Measurements from ENCODE around the gene ATP6AP2. TPM values are rescaled to one million over a fixed set of nuclear protein-coding genes. Genes with fewer than 3 reads are reported as not detected.

Gene ATP6AP2
- total RNA-seq = 130 TPM
- long read RNA-seq, transcript ATP6AP2-217 (9 exons, 2,337 nt) = major isoform, 323 of 350 reads
- long read RNA-seq, transcript ATP6AP2-202 (7 exons, 1,093 nt) = minor isoform, 7 of 350 reads
- long read RNA-seq, partial matches to known transcripts = 14 of 350 reads
- long read RNA-seq, other reads (novel, unspliced or antisense) = 1 of 350 reads

GRCh38 chrX:40580537-40581335, at the start of gene ATP6AP2:
Gene ATP6AP2, plus strand, starts transcription at chrX:40580970. Its CDS starts 96 bp downstream, at chrX:40581066.
- Histone ChIP-seq H3K36me3 (no peaks in the 10 kb centered on the region), H3K27me3 (ENCODE audit: low read depth) (no peaks in the 10 kb centered on the region), H3K4me3 (peak within 1 kb of the TSS; percentile 69), H3K27ac (peak within 1 kb of the TSS; percentile 92), H3K9me3 (no peaks in the 10 kb centered on the region), H3K4me1 (peaks cover 11% of the 10 kb centered on the region)
- peak; percentile 94 for DNase-seq
- TF ChIP-seq, protein P1, sequence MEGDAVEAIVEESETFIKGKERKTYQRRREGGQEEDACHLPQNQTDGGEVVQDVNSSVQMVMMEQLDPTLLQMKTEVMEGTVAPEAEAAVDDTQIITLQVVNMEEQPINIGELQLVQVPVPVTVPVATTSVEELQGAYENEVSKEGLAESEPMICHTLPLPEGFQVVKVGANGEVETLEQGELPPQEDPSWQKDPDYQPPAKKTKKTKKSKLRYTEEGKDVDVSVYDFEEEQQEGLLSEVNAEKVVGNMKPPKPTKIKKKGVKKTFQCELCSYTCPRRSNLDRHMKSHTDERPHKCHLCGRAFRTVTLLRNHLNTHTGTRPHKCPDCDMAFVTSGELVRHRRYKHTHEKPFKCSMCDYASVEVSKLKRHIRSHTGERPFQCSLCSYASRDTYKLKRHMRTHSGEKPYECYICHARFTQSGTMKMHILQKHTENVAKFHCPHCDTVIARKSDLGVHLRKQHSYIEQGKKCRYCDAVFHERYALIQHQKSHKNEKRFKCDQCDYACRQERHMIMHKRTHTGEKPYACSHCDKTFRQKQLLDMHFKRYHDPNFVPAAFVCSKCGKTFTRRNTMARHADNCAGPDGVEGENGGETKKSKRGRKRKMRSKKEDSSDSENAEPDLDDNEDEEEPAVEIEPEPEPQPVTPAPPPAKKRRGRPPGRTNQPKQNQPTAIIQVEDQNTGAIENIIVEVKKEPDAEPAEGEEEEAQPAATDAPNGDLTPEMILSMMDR (IDR thresholded peaks at IDR 0.05) = no peak
- intact Hi-C loops (cut with DNase I) = no loop called here
- peak; percentile 98 to 99 for ATAC-seq

DNA sequence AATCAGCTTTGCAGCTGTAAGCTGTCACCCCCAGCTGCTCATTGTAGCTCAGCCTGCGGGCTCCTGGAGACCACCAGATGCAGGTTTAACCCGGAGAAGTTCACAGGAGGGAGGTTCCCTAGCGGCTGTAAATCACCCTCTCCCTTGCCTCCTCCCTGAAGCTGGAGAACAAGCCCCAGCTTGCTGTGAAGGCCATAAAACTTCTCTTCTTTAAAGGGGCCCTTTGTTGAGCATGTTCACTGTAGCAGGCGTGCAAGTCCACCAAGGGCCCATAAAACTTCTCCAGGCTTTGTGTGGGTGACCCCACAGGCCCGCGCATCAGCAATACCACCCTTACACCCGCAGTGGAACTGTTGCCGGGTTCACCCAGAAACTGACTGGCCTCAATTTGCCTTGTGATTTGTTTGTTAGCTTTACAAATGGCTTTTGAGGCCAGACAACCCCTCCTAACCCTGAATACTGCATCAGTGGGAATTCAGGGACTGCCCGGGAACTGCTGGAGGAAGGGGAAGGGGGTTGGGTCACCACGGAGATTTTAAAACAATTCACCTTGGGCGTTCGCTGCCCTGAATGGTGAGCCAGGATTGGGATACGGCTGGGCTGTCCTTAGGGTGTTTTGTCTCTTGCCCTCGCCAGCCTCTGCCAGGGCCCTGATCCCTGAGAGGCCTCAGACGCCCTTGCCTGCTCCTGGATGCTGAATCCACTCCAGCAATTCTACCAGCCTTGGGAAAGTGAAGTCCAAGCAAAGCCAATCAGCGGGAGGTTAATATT, 49.5 kb upstream of the ATP6AP2 start:
- H3K4me3 ChIP-seq = no peak overlapping the region
- H3K9me3 ChIP-seq = no peaks in the 10 kb centered on the region
- no peaks in the 10 kb centered on the region for H3K4me1 ChIP-seq
- H3K36me3 ChIP-seq = no peaks in the 10 kb centered on the region
- intact Hi-C loops (cut with DNase I) = no loop called here
- DNase-seq (no peak), ATAC-seq (no peak)
- H3K27me3 ChIP-seq (ENCODE audit: low read depth) = no peaks in the 10 kb centered on the region
- TF ChIP-seq, protein P1 (IDR thresholded peaks at IDR 0.05) = no peak
- no peak overlapping the region for H3K27ac ChIP-seq

DNA sequence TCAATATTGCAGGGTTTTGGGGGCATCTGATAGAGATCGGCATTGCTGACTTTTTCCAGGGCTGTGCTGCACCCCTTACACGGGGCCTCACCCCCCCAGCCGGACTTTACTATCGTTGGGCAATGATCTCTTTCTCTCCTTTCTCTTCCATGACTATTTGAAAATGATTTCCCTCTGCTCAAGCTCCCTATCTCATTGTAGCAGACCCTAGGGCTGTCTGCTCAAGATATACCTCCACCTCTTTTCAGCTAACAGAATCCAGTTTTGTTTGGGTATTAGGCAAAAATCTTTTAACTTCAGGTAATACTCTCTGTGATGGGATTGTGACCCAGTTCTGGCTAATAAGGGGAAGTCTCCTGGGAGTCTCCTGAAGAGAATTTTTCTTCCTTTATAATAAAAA, 43.5 kb upstream of the ATP6AP2 start:
- Histone ChIP-seq H3K27me3 (ENCODE audit: low read depth) (no peaks in the 10 kb centered on the region), H3K27ac (no peak overlapping the region), H3K36me3 (no peaks in the 10 kb centered on the region), H3K4me3 (no peak overlapping the region), H3K9me3 (no peaks in the 10 kb centered on the region), H3K4me1 (peaks cover 5% of the 10 kb centered on the region)
- no peak for ATAC-seq
- no peak for DNase-seq
- TF ChIP-seq, protein P1 (IDR thresholded peaks at IDR 0.05) = no peak
- intact Hi-C loops (cut with DNase I) = no loop called here

DNA sequence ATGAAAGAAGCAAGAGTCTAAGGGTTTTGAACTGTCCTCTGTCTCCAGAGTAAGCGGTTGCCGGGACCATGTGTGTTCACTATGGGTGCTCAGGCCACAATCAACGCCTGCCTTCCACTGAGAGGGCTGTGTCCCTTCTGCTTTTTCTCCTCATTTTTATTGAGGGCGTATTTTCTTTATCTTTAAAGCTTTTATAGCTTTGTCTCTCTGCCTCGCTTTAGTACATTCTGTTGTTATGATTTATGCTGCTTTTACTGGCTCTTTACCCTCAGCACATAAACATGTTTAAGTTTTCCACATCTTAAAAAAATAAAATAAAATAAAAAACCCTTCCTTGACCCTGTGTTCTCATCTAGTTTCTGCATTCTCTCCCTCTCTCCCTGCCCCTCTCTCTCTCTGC, 42.4 kb upstream of the ATP6AP2 start:
- Histone ChIP-seq H3K27ac (no peak overlapping the region), H3K36me3 (no peaks in the 10 kb centered on the region), H3K27me3 (ENCODE audit: low read depth) (no peaks in the 10 kb centered on the region), H3K9me3 (no peaks in the 10 kb centered on the region), H3K4me1 (peaks cover 5% of the 10 kb centered on the region), H3K4me3 (no peak overlapping the region)
- TF ChIP-seq, protein P1 (IDR thresholded peaks at IDR 0.05) = no peak
- intact Hi-C loops (cut with DNase I) = no loop called here
- DNase-seq (no peak), ATAC-seq (no peak)

GRCh38 chrX:40539214-40540142, 41.3 kb upstream of the ATP6AP2 start:
- DNase-seq (peak; percentile 74), ATAC-seq (peak; percentile 86 to 95)
- Histone ChIP-seq H3K27me3 (ENCODE audit: low read depth) (no peaks in the 10 kb centered on the region), H3K9me3 (no peaks in the 10 kb centered on the region), H3K36me3 (no peaks in the 10 kb centered on the region), H3K4me3 (no peak overlapping the region), H3K27ac (no peak overlapping the region), H3K4me1 (peaks cover 5% of the 10 kb centered on the region)
- TF ChIP-seq, protein P1 (IDR thresholded peaks at IDR 0.05) = no peak
- intact Hi-C loops (cut with DNase I) = no loop called here
